Psoas muscle (tissue), 8 donors: Measurements from ENCODE around the gene ADAM15. TPM values are rescaled to one million over a fixed set of nuclear protein-coding genes. Genes with fewer than 3 reads are reported as not detected.

Experiments
- ATAC-seq, 4 donors: fragments of 200-7000 bp; cut with Tn5 transposase; one replicate each; pipeline ENCODE4 v1.9.1; 2020; ENCODE audit warnings: moderate library complexity in 3 of 4, mild to moderate bottlenecking in 2 of 4
- DNase-seq, 2 donors: peaks; one replicate each; pipeline ENCODE4 v3.0.0-alpha.2; 2020
- H3K27ac ChIP-seq: fragments of 200-600 bp; one replicate; pipeline ENCODE4 v1.8.0; 2022
- H3K27me3 ChIP-seq, 3 donors: fragments of 200-600 bp in 1 of 3; one replicate each; pipeline versions ENCODE4 v1.6.1 to v1.8.0; 2013 to 2022; ENCODE audit warnings: low read length in 2 of 3, mild to moderate bottlenecking in 2 of 3, moderate library complexity in 1 of 3; ENCODE audit not compliant: insufficient read depth in 3 of 3
- H3K36me3 ChIP-seq, 2 donors: fragments of 200-600 bp in 1 of 2; one replicate each; pipeline versions ENCODE4 v1.6.1 to v1.8.0; 2013 to 2022; ENCODE audit warnings: low read depth in 1 of 2, mild to moderate bottlenecking in 1 of 2, moderate library complexity in 1 of 2; ENCODE audit not compliant: insufficient read depth in 1 of 2
- H3K4me1 ChIP-seq: fragments of 200-600 bp; one replicate; pipeline ENCODE4 v1.8.0; 2022
- H3K4me3 ChIP-seq: fragments of 200-600 bp; one replicate; pipeline ENCODE4 v1.8.0; 2022; ENCODE audit warnings: mild to moderate bottlenecking
- H3K9me3 ChIP-seq: fragments of 200-600 bp; one replicate; pipeline ENCODE4 v1.8.0; 2022
- WGBS, 3 donors: extraction: QIAGEN DNeasy Blood & Tissue Kit; methylation state at CpG; one replicate each; pipeline versions ENCODE4 v1.1.6 to v1.1.7; 2013; 5-methylcytosine and 5-hydroxymethylcytosine counted together
- intact Hi-C, 2 donors: fragments of 100-400 bp; cut with DNase I; formaldehyde crosslinking; loops; one replicate each; pipeline versions ENCODE4 v1.11.0 to v1.14.2; 2022
- polyA plus RNA-seq, 3 donors: library from polyadenylated mRNA; stranded (reverse); fragments of 200-250 nt; gene quantifications; one replicate each; pipeline ENCODE4 v1.2.3, GENCODE V29; 2013
- total RNA-seq, 4 donors: library from RNA; stranded (reverse); fragmentation: NEBNext Ultra II Directional in 2 of 4; extraction: Animal tissue kit (Norgen Biotek cat#: 25700) in 2 of 4; gene quantifications; one replicate each; pipeline versions ENCODE4 v1.2.1 to v1.2.4, GENCODE V29; 2021 to 2023
- TF ChIP-seq, protein P1 (sequence below): fragments of 200-600 bp; IDR thresholded peaks from one replicate; pipeline ENCODE4 v1.8.0; 2022; ENCODE audit warnings: antibody characterized with exemption
- donor health status: healthy with polysubstance abuse.
- donor health status: DM: no; HTN: no; CAD: no; lungs with moderate emphysema.
- donor health status: Bipolar disorder and iron deficiency.
- donor health status: healthy.
- donor health status: DM: yes; HTN: yes; CAD: no.
- donor health status: DM: no; HTN: no; CAD: no.
- donor health status: DM: no; HTN: no; CAD: no.
- donor health status: DM: yes; HTN: yes; CAD: no.

The ADAM15 gene
- total and polyA plus RNA-seq, 7 donors, result 33.2 to 50.9 (median 45.4) TPM

DNA sequence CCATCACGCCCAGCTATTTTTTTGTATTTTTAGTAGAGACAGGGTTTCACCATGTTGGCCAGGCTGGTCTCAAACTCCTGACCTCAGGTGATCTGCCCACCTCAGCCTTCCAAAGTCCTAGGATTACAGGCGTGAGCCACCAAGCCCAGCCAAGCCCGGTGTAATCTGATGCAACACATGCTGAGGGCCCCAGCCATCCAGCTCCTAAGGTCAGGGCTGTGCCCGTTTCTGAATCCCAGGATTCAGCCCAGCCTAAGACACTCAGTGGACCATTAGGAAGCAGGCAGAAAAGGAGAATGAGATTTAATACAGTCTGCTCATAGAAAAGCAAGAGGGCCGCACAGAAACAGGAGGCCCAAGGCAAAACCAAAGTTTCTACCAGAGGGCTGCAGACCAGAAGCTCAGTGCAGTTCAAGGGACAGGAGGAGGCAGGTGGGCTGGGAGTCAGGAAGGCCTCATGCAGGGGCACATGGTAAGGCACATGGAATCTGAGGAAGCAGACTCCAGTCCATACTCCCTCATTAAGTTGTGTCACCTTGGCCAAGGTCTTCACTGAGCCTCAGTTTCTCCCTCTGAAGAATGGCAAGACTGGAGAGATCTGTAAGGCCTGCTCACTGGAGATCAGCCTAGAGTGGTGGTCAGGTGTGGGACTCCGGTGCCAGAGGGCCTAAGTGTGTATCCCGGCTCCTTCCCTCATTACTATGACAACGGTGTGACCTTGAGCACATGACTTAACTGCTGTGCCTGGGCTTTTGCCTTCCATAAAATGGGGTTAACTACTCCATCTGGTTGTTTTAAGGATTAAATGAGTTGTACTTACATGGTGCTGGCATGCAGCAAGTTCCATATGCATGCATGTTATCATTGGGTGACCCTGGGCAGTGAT is 2.4 kb upstream of the ADAM15 start:
- intact Hi-C loops, result no loop called here
- H3K36me3 ChIP-seq, result peaks cover 0 to 8% of the 10 kb centered on the region in 2 donors
- ATAC-seq (no peak), DNase-seq (no peak)
- H3K4me1 ChIP-seq, result peaks cover 31% of the 10 kb centered on the region
- no peak overlapping the region for H3K4me3 ChIP-seq
- TF ChIP-seq, protein P1, sequence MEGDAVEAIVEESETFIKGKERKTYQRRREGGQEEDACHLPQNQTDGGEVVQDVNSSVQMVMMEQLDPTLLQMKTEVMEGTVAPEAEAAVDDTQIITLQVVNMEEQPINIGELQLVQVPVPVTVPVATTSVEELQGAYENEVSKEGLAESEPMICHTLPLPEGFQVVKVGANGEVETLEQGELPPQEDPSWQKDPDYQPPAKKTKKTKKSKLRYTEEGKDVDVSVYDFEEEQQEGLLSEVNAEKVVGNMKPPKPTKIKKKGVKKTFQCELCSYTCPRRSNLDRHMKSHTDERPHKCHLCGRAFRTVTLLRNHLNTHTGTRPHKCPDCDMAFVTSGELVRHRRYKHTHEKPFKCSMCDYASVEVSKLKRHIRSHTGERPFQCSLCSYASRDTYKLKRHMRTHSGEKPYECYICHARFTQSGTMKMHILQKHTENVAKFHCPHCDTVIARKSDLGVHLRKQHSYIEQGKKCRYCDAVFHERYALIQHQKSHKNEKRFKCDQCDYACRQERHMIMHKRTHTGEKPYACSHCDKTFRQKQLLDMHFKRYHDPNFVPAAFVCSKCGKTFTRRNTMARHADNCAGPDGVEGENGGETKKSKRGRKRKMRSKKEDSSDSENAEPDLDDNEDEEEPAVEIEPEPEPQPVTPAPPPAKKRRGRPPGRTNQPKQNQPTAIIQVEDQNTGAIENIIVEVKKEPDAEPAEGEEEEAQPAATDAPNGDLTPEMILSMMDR, result no peak
- 58 to 69% (median 63%) methylated on average over 8 of the region's 8 CpGs for WGBS, 3 donors
- H3K9me3 ChIP-seq, result no peaks in the 10 kb centered on the region
- H3K27me3 ChIP-seq, result no peaks in the 10 kb centered on the region
- no peak overlapping the region for H3K27ac ChIP-seq

DNA sequence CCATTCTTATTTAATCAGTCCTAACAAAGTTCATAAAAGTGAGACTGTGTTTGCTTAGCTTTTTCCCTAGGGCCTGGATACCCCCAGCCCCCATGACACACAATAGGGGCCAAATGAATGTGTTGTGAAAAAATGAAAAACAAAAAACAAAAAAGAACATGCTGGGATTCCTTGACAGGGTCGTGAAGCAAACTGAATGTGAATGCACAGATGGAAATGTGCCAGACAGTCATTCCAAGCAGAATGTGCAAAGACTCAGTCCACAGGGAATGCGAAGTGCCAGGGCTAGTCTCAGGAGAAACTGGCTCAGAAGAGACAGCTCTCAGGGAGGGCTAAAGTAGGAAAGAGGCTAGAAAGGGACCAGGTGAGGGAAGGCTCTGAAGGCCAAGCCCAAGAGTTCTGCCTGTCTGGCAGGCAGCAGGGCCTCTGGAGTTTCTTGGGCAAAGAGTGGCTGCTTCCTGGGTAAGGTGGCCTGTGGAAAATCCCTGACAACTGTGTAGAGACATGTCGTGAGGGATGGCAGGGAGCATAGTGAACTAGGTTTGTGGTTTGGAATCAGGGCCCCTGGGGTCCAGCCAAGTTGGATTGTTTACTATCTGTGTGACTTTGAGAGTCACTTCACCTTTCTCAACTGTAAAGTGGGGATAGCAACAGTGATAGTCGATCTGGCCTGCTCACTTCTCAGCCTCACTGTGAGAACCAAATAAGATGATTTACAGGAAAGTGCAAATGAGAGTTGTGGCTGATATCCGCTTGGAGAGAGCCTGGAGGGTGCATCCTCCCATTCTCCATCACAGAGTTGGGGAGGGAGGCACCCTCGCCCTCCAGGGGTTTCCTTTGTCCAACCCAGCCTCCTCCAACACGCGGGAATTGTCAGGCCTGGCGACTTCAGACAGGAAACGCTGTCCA is 1.2 kb upstream of the ADAM15 start:
- 17 to 18% (median 18%) methylated on average over 10 of the region's 10 CpGs for WGBS, 3 donors
- peak in 1 of 4 donors; percentile 12 for ATAC-seq
- TF ChIP-seq, protein P1, result no peak
- intact Hi-C loops, result loop anchor here in 1 of 2 donors (10.0 kb wide), 1 partner anchor 495 kb away; the partner anchor contains the start of gene UBE2Q1
- no peak for DNase-seq
- peaks cover 26% of the 10 kb centered on the region for H3K4me1 ChIP-seq
- H3K27me3 ChIP-seq, result no peaks in the 10 kb centered on the region
- H3K27ac ChIP-seq, result peak overlapping the region; percentile 86
- peak overlapping the region; percentile 88 for H3K4me3 ChIP-seq
- H3K9me3 ChIP-seq, result no peaks in the 10 kb centered on the region
- peaks cover 0 to 20% of the 10 kb centered on the region in 2 donors for H3K36me3 ChIP-seq

DNA sequence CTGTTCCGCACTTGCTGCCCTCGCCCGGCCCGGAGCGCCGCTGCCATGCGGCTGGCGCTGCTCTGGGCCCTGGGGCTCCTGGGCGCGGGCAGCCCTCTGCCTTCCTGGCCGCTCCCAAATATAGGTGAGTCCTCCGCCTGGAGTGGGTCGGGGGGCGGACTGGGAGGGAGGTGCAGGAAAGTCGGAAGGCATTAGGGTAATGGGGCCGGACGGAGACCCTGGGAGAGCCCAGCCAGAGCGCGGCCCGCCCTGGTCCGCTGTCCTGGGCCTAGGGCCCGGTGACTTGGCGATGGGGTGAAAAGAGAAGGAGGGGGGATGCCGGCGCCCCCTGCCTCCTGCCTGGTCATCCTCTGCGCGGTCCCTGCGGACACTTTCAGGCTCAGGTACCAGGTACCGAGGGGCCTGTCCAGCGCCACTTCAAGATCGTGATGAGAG is 243 bp downstream of the ADAM15 start:
- intact Hi-C loops, result loop anchor here in 1 of 2 donors (10.0 kb wide), 1 partner anchor 497 kb away; the partner anchor contains the start of gene UBE2Q1
- Histone ChIP-seq H3K4me3 (peak overlapping the region; percentile 88), H3K36me3 (peaks cover 0 to 34% of the 10 kb centered on the region in 2 donors), H3K27me3 (no peaks in the 10 kb centered on the region), H3K9me3 (no peaks in the 10 kb centered on the region), H3K4me1 (peaks cover 23% of the 10 kb centered on the region), H3K27ac (peak overlapping the region; percentile 86)
- TF ChIP-seq, protein P1, result no peak
- no peak for DNase-seq
- ATAC-seq, result peak in 3 of 4 donors; percentile 6 to 29 (median 13)
- WGBS, 3 donors, result 0 to 1% (median 1%) methylated on average over 18 to 31 of the region's 31 CpGs

DNA sequence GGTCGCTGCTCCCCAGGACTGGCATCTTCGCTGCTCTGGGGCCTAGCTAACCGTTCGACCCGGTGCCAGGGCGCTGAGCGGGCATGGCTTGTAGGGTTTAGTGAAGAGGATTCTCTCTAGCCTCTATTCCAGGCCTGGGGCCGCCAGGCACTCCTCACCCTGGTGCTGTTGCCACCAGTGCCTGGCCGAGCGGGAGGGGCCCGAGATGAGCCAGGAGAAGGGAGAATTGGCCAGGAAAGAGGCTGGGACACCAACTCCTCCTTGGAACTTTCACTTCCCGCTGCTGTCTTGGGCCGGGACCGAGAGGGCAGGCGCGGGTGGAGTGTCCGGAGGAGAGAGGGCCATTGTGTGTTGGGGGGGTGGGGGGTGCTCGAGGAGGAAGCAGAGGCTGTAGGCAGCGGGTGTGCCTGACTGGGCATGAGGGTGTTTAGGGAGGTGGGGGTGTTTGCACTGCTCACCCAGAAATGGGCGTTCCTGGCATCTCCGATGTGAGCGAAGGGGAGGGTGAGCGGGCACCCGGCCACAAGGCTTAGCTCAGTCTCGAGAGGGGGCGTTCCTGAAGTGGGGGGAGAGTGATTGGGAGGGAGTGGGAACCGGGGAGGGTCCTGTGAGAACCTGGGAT is 772 bp downstream of the ADAM15 start:
- intact Hi-C loops, result loop anchor here in 1 of 2 donors (10.0 kb wide), 1 partner anchor 497 kb away; the partner anchor contains the start of gene UBE2Q1
- no peaks in the 10 kb centered on the region for H3K27me3 ChIP-seq
- WGBS, 3 donors, result 5 to 19% (median 9%) methylated on average over 26 to 27 of the region's 27 CpGs
- H3K9me3 ChIP-seq, result no peaks in the 10 kb centered on the region
- H3K36me3 ChIP-seq, result peaks cover 0 to 40% of the 10 kb centered on the region in 2 donors
- peaks cover 23% of the 10 kb centered on the region for H3K4me1 ChIP-seq
- DNase-seq, result peak; percentile 71 to 82
- TF ChIP-seq, protein P1, result no peak
- peak overlapping the region; percentile 86 for H3K27ac ChIP-seq
- peak overlapping the region; percentile 88 for H3K4me3 ChIP-seq
- peak; percentile 7 to 36 (median 21) for ATAC-seq
